ENCODE results near the gene KIF11. TPM values are rescaled to one million over a fixed set of nuclear protein-coding genes. Genes with fewer than 3 reads are reported as not detected.

Gene KIF11
- total and polyA plus RNA-seq, 9 of the 15 experiments (the other 6 are each of a cell fraction or from before 2014, with no cell fraction given), result 11.3 to 54.4 (median 29.2) TPM

DNA sequence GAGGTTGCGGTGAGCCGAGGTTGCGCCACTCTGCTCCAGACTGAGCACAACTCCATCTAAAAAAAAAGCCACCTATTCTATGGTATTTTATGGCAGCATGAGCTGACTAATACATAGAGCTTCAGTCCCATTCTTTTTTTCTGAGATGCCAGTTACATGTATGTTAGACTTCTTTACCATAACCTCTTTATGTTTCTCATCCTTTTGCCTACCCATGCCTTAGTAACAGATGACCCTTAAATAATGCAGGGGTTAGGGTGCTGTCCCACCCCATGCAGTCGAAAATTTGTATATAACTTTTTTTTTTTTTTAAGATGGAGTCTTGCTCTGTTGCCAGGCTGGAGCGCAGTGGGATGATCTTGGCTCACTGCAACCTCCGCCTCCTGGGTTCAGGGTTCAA lies 74.1 kb downstream of the KIF11 start:
- FAIRE-seq (no peak), ATAC-seq (no peak), DNase-seq (ENCODE audit: extremely low read depth in 1 of 4, low spot score in 3 of 4) (no peak)
- H3K27ac ChIP-seq (ENCODE audit: extremely low read depth, low read depth, low read length), result no peak overlapping the region
- no peak overlapping the region for H2AFZ ChIP-seq (ENCODE audit: low read depth, low read length)
- BruUV-seq (replicated peaks), result no TSS peak
- POLR2A ChIA-PET, result interaction anchor here (0.6 to 0.7 kb wide), 3 partner anchors 10 to 29 kb away, joined by 3 to 4 read pairs (median 4); no protein-coding TSS in a partner anchor
- H3K79me2 ChIP-seq (ENCODE audit: control insufficient read depth, insufficient read depth, low read length), result no peaks in the 10 kb centered on the region
- intact Hi-C loops (cut with micrococcal nuclease) (no loop called here), in situ Hi-C loops (cut with MboI) (no loop called here)
- no peaks in the 10 kb centered on the region for H4K20me1 ChIP-seq (replicated peaks; ENCODE audit: control insufficient read depth, insufficient read depth, low read length)
- H3K9me1 ChIP-seq (ENCODE audit: control insufficient read depth, insufficient read depth, low read length), result no peaks in the 10 kb centered on the region
- H3K4me1 ChIP-seq (replicated peaks in 1 of 2; ENCODE audit: control insufficient read depth in 2 of 2, insufficient read depth in 2 of 2, low read length in 2 of 2), result no peaks in the 10 kb centered on the region
- H3K9ac ChIP-seq (ENCODE audit: insufficient read depth in 1 of 2, low read depth in 2 of 2, low read length in 2 of 2), result no peak overlapping the region
- no peak overlapping the region for H3K4me3 ChIP-seq
- TF ChIP-seq FOXP1 (CRISPR knock-in tag; IDR thresholded peaks at IDR 0.05) (no peak), CREB1 (IDR thresholded peaks at IDR 0.05) (no peak), CREB1 (CRISPR knock-in tag; IDR thresholded peaks at IDR 0.05) (no peak), EZH2 (IDR thresholded peaks at IDR 0.05; ENCODE audit: borderline replicate concordance, low read depth, low read length) (no peak), GABPB2 (CRISPR knock-in tag; conservative IDR thresholded peaks at IDR 0.05) (no peak), ESRRB (CRISPR knock-in tag; IDR thresholded peaks at IDR 0.05; ENCODE audit: borderline replicate concordance) (no peak), ADNP (tag; IDR thresholded peaks at IDR 0.05) (no peak), HMGXB4 (CRISPR knock-in tag; IDR thresholded peaks at IDR 0.05) (no peak), NFE2L1 (tag; IDR thresholded peaks at IDR 0.05; ENCODE audit: borderline replicate concordance, low read depth) (no peak), KAT8 (IDR thresholded peaks at IDR 0.05; ENCODE audit: low read depth) (no peak), ILF3 (IDR thresholded peaks at IDR 0.05; ENCODE audit: borderline replicate concordance) (no peak)
- TF ChIP-seq, protein P1, sequence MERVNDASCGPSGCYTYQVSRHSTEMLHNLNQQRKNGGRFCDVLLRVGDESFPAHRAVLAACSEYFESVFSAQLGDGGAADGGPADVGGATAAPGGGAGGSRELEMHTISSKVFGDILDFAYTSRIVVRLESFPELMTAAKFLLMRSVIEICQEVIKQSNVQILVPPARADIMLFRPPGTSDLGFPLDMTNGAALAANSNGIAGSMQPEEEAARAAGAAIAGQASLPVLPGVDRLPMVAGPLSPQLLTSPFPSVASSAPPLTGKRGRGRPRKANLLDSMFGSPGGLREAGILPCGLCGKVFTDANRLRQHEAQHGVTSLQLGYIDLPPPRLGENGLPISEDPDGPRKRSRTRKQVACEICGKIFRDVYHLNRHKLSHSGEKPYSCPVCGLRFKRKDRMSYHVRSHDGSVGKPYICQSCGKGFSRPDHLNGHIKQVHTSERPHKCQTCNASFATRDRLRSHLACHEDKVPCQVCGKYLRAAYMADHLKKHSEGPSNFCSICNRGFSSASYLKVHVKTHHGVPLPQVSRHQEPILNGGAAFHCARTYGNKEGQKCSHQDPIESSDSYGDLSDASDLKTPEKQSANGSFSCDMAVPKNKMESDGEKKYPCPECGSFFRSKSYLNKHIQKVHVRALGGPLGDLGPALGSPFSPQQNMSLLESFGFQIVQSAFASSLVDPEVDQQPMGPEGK (CRISPR knock-in tag; IDR thresholded peaks at IDR 0.05; ENCODE audit: borderline replicate concordance), result no peak
- TF ChIP-seq, protein P2, sequence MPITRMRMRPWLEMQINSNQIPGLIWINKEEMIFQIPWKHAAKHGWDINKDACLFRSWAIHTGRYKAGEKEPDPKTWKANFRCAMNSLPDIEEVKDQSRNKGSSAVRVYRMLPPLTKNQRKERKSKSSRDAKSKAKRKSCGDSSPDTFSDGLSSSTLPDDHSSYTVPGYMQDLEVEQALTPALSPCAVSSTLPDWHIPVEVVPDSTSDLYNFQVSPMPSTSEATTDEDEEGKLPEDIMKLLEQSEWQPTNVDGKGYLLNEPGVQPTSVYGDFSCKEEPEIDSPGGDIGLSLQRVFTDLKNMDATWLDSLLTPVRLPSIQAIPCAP (CRISPR knock-in tag; IDR thresholded peaks at IDR 0.05; ENCODE audit: borderline replicate concordance), result no peak
- 73% methylated on average over 3 of the region's 6 CpGs for WGBS (ENCODE audit: insufficient coverage, low coverage, missing lambda C conversion rate)
- no peaks in the 10 kb centered on the region for H3K36me3 ChIP-seq (ENCODE audit: control insufficient read depth, insufficient read depth, low read length)
- no peaks in the 10 kb centered on the region for H3K9me3 ChIP-seq (replicated peaks; ENCODE audit: control insufficient read depth, insufficient read depth, low read depth, low read length)
- H3K4me2 ChIP-seq (ENCODE audit: insufficient read depth, low read length), result no peak overlapping the region
- no peaks in the 10 kb centered on the region for H3K27me3 ChIP-seq (ENCODE audit: control insufficient read depth in 2 of 2, insufficient read depth in 2 of 2, low read length in 2 of 2)
- CTCF ChIA-PET (ENCODE audit: low intra/inter-chr PET ratio), result no interaction called here

Data from K562 (cell line).